HepG2 (cell line): ENCODE results near the gene SPRYD3. TPM values are rescaled to one million over a fixed set of nuclear protein-coding genes. Genes with fewer than 3 reads are reported as not detected.

Experiments
- HNF4G ChIP-seq, 2 experiments: sonication (generic) in 1 of 2; formaldehyde crosslinking in 1 of 2; IDR thresholded peaks; 2 replicates each; pipeline versions ENCODE4 v1.4.0 to v1.6.1; 2011 to 2020; ENCODE audit warnings: borderline replicate concordance in 2 of 2, low read depth in 2 of 2, mild to moderate bottlenecking in 2 of 2, low read length in 1 of 2, missing genetic modification reagents in 1 of 2, moderate library complexity in 1 of 2
- ISL2 ChIP-seq: sonication (generic); formaldehyde crosslinking; IDR thresholded peaks from 2 replicates; pipeline ENCODE4 v1.5.0; 2020; ENCODE audit warnings: missing genetic modification reagents
- MEIS2 ChIP-seq: sonication (generic); formaldehyde crosslinking; IDR thresholded peaks from 2 replicates; pipeline ENCODE4 v1.9.0; 2021; ENCODE audit warnings: mild to moderate bottlenecking, missing genetic modification reagents
- NR2F1 ChIP-seq, 2 experiments: fragments of 450-650 bp in 1 of 2; formaldehyde crosslinking in 1 of 2; IDR thresholded peaks; 2 replicates each; pipeline versions ENCODE4 v1.5.0 to v1.6.1; 2016 to 2020; ENCODE audit warnings: mild to moderate bottlenecking in 1 of 2, missing compliant biosample characterization in 1 of 2, missing genetic modification reagents in 1 of 2, moderate library complexity in 1 of 2
- PAX8 ChIP-seq: sonication (generic); formaldehyde crosslinking; IDR thresholded peaks from 2 replicates; pipeline ENCODE4 v1.8.0; 2022; ENCODE audit warnings: mild to moderate bottlenecking, missing genetic modification reagents, borderline replicate concordance
- REL ChIP-seq: sonication (generic); formaldehyde crosslinking; conservative IDR thresholded peaks from 2 replicates; pipeline ENCODE4 v1.8.0; 2022; ENCODE audit warnings: mild to moderate bottlenecking, missing genetic modification reagents, moderate library complexity
- SIN3A ChIP-seq: IDR thresholded peaks from 2 replicates; pipeline ENCODE4 v1.6.1; 2011; ENCODE audit warnings: low read depth, mild to moderate bottlenecking, control low read depth, low read length, borderline replicate concordance
- ZNF205 ChIP-seq: IDR thresholded peaks from 2 replicates; pipeline ENCODE4 v1.6.1; 2018; ENCODE audit warnings: missing biosample characterization, missing genetic modification reagents
- ZNF263 ChIP-seq: sonication (generic); formaldehyde crosslinking; IDR thresholded peaks from 2 replicates; pipeline ENCODE4 v1.4.0; 2020; ENCODE audit warnings: missing genetic modification reagents
- ZNF318 ChIP-seq: sonication (generic); formaldehyde crosslinking; IDR thresholded peaks from 2 replicates; pipeline ENCODE4 v1.4.0; 2020; ENCODE audit warnings: mild to moderate bottlenecking, missing genetic modification reagents
- ZNF883 ChIP-seq: sonication (generic); formaldehyde crosslinking; IDR thresholded peaks from 2 replicates; pipeline ENCODE4 v1.5.1; 2020; ENCODE audit warnings: mild to moderate bottlenecking, missing genetic modification reagents; ENCODE audit errors: not compliant biosample characterization
- polyA plus RNA-seq, 8 experiments: library from polyadenylated mRNA; depleted of rRNA in 3 of 8; stranded (reverse) in 7 of 8; unstranded in 1 of 8; fragments of >200 nt; fragmentation: Illumina TruSeq in 4 of 8; extraction: Trizol in 4 of 8; gene quantifications; 2 replicates each; pipeline versions ENCODE4 v1.2.1 to v1.2.3, GENCODE V29; 2011 to 2016; ENCODE audit warnings: low read depth in 4 of 8, missing spikeins in 1 of 8, mixed read lengths in 1 of 8; ENCODE audit not compliant: insufficient read depth in 1 of 8
- total RNA-seq, 5 experiments: library from RNA; depleted of rRNA; stranded (reverse); fragments of >200 nt; fragmentation: Illumina TruSeq; extraction: Trizol; gene quantifications; 2 replicates each; pipeline ENCODE4 v1.2.3, GENCODE V29; 2016; ENCODE audit warnings: low read depth in 1 of 5
- TF ChIP-seq, protein P1 (sequence below): sonication (generic); formaldehyde crosslinking; IDR thresholded peaks from 2 replicates; pipeline ENCODE4 v1.8.0; 2022; ENCODE audit warnings: missing genetic modification reagents, low read depth, mild to moderate bottlenecking, borderline replicate concordance
- TF ChIP-seq, protein P2 (sequence below): sonication (generic); formaldehyde crosslinking; IDR thresholded peaks from 2 replicates; pipeline ENCODE4 v1.4.0; 2020; ENCODE audit warnings: missing genetic modification reagents

Gene SPRYD3
- total and polyA plus RNA-seq, 2 of the 13 experiments (the other 11 are each of a cell fraction or from before 2014, with no cell fraction given) = 9.0 to 9.2 TPM

DNA sequence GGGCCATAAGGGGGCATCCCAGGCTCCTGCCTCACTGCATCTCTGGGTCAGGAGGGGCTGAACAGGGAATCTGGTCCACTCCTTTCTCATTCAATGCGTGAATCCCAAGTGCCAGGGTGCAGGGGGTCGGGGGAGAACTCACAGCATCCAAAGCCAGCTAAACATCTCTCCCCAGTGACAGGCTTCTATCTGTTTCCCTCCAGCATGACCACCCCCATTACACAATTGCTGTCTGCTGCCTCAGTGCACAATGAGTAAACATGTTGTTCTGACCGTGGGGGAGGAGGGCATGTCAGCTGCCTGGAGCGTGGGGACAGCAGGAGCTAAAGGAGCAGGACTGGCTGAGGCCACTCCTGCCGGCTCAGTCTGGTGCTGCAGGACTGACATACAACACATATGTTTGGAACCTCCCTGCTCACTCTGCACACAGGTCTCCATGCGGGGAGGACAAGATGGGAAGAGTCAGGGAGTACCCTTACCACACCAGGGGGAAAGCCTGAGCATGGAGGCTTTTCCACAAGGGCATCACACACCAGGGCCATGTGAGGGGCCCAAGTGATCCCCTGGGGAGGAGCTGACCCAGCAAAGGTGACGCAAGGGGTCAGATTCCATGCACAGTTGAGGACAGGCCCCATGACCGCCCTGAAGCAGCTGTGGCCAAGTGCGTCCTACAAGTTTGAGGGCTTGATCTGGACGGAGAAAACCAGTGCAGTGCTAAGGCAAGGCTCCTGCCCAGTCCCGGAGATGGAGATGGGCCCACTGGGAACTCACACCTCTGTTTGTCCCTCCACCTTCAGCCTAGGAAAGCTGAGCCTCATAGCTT lies 27.9 kb downstream of the SPRYD3 start (continued):
- peak; percentile 76 to 84 for TF ChIP-seq NR2F1 (CRISPR knock-in tag; IDR thresholded peaks at IDR 0.05)
- no peak for TF ChIP-seq PAX8 (CRISPR knock-in tag)
- TF ChIP-seq HNF4G (IDR thresholded peaks at IDR 0.05; ENCODE audit: borderline replicate concordance, low read depth, low read length) = peak; percentile 70; the same call in 1 of the 2 replicates
- TF ChIP-seq HNF4G (CRISPR knock-in tag; IDR thresholded peaks at IDR 0.05; ENCODE audit: borderline replicate concordance, low read depth) = 0 out of 2 replicates have a peak, but pooled peaks have one; percentile 20
- TF ChIP-seq ISL2 (CRISPR knock-in tag) = peak; percentile 22
- peak; percentile 97 for TF ChIP-seq ZNF263
- no peak for TF ChIP-seq REL
- TF ChIP-seq ZNF883 (CRISPR knock-in tag) = peak; percentile 66
- TF ChIP-seq ZNF205 (CRISPR knock-in tag) = no peak
- peak; percentile 68; the same call in 1 of the 2 replicates for TF ChIP-seq ZNF318 (CRISPR knock-in tag)
- TF ChIP-seq, protein P1, sequence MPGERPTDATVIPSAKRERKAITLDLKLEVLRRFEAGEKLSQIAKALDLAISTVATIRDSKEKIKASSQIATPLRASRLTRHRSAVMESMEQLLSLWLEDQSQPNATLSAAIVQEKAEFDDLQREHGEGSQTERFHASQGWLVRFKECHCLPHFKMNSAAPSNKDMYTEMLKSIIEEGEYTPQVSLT = no peak
- TF ChIP-seq SIN3A = peak; percentile 68; the same call in 1 of the 2 replicates
- TF ChIP-seq MEIS2 (CRISPR knock-in tag) = no peak; the same call in 1 of the 2 replicates
- TF ChIP-seq, protein P2, sequence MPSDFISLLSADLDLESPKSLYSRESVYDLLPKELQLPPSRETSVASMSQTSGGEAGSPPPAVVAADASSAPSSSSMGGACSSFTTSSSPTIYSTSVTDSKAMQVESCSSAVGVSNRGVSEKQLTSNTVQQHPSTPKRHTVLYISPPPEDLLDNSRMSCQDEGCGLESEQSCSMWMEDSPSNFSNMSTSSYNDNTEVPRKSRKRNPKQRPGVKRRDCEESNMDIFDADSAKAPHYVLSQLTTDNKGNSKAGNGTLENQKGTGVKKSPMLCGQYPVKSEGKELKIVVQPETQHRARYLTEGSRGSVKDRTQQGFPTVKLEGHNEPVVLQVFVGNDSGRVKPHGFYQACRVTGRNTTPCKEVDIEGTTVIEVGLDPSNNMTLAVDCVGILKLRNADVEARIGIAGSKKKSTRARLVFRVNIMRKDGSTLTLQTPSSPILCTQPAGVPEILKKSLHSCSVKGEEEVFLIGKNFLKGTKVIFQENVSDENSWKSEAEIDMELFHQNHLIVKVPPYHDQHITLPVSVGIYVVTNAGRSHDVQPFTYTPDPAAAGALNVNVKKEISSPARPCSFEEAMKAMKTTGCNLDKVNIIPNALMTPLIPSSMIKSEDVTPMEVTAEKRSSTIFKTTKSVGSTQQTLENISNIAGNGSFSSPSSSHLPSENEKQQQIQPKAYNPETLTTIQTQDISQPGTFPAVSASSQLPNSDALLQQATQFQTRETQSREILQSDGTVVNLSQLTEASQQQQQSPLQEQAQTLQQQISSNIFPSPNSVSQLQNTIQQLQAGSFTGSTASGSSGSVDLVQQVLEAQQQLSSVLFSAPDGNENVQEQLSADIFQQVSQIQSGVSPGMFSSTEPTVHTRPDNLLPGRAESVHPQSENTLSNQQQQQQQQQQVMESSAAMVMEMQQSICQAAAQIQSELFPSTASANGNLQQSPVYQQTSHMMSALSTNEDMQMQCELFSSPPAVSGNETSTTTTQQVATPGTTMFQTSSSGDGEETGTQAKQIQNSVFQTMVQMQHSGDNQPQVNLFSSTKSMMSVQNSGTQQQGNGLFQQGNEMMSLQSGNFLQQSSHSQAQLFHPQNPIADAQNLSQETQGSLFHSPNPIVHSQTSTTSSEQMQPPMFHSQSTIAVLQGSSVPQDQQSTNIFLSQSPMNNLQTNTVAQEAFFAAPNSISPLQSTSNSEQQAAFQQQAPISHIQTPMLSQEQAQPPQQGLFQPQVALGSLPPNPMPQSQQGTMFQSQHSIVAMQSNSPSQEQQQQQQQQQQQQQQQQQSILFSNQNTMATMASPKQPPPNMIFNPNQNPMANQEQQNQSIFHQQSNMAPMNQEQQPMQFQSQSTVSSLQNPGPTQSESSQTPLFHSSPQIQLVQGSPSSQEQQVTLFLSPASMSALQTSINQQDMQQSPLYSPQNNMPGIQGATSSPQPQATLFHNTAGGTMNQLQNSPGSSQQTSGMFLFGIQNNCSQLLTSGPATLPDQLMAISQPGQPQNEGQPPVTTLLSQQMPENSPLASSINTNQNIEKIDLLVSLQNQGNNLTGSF (CRISPR knock-in tag) = no peak
